K562 (cell line): ENCODE data around the gene PSG3. TPM values are rescaled to one million over a fixed set of nuclear protein-coding genes. Genes with fewer than 3 reads are reported as not detected.
"Not testable (repeated sequence)": the region's sequence is repeated elsewhere in the genome, so short reads cannot be mapped to it uniquely, and the experiment has no call there.

Source experiments
- ATAC-seq: fragments of 200-7000 bp; cut with Tn5 transposase; 3 replicates; pipeline ENCODE4 v1.9.1; 2020; ENCODE audit warnings: moderate library complexity
- BruUV-seq: library from RNA; stranded (reverse); fragments of 400-500 nt; replicated peaks from 2 replicates; lab custom pipeline; 2021; lab: Mats Ljungman, UMichigan
- CTCF ChIA-PET: fragments of 300-600 bp; formaldehyde crosslinking; extraction: SDS; loops from one replicate; lab custom pipeline; 2021; ENCODE audit warnings: low intra/inter-chr PET ratio; lab: Yijun Ruan, JAX
- POLR2A ChIA-PET: fragments of 300-600, 350-650 bp; sonication (Branson Sonifier 250); formaldehyde crosslinking; extraction: SDS; loops from one replicate; lab custom pipeline; 2021; ENCODE audit warnings: antibody characterized with exemption, inconsistent platforms; lab: Yijun Ruan, JAX
- DNase-seq, 4 experiments: peaks; one replicate each; pipeline versions ENCODE4 v3.0.0 to v3.0.0-alpha.2; 2011 to 2018; ENCODE audit warnings: low spot score in 3 of 4, mixed read lengths in 3 of 4; ENCODE audit errors: extremely low read depth in 1 of 4
- FAIRE-seq: peaks from 2 replicates; lab custom pipeline; 2011; peaks lifted over from hg19 to GRCh38; lab: Jason Lieb, UNC
- H2AFZ ChIP-seq: 2 replicates; pipeline ENCODE4 v1.6.0; 2011; ENCODE audit warnings: low read depth, low read length, control low read depth, inconsistent platforms
- H3K27ac ChIP-seq: fragments of 200-600 bp; 3 replicates; pipeline ENCODE4 v1.8.0; 2011; ENCODE audit warnings: low read depth, mild to moderate bottlenecking, control low read depth, inconsistent platforms, low read length, moderate library complexity, mixed read lengths; ENCODE audit errors: extremely low read depth
- H3K27me3 ChIP-seq, 2 experiments: fragments of 300-600 bp in 1 of 2; 2 replicates in 1 of 2; 3 replicates in 1 of 2; pipeline versions ENCODE4 v1.6.0 to v1.8.0; 2011; ENCODE audit warnings: inconsistent platforms in 2 of 2, low read length in 2 of 2, mild to moderate bottlenecking in 1 of 2, mixed read lengths in 1 of 2, moderate library complexity in 1 of 2; ENCODE audit not compliant: control insufficient read depth in 2 of 2, insufficient read depth in 2 of 2
- H3K36me3 ChIP-seq: fragments of 300-600 bp; 3 replicates; pipeline ENCODE4 v1.8.0; 2011; ENCODE audit warnings: mild to moderate bottlenecking, low read length, inconsistent platforms; ENCODE audit not compliant: control insufficient read depth, insufficient read depth
- H3K4me1 ChIP-seq, 2 experiments: fragments of 200-600 bp in 1 of 2; replicated peaks in 1 of 2; 2 replicates in 1 of 2; 3 replicates in 1 of 2; pipeline versions ENCODE4 v1.5.1 to v1.8.0; 2011; ENCODE audit warnings: inconsistent platforms in 2 of 2, low read length in 2 of 2, mild to moderate bottlenecking in 1 of 2, mixed read lengths in 1 of 2, moderate library complexity in 1 of 2; ENCODE audit not compliant: control insufficient read depth in 2 of 2, insufficient read depth in 2 of 2
- H3K4me2 ChIP-seq: 2 replicates; pipeline ENCODE4 v1.6.1; 2011; ENCODE audit warnings: low read length, control low read depth, inconsistent platforms, mixed read lengths; ENCODE audit not compliant: insufficient read depth
- H3K4me3 ChIP-seq: fragments of 200-600 bp; sonication (generic), shearing (Covaris generic); 2 replicates; pipeline ENCODE4 v1.5.1; 2016; ENCODE audit warnings: control low read depth, inconsistent platforms
- H3K79me2 ChIP-seq: fragments of 200-600 bp; 3 replicates; pipeline ENCODE4 v1.8.0; 2011; ENCODE audit warnings: low read length, inconsistent platforms; ENCODE audit not compliant: control insufficient read depth, insufficient read depth
- H3K9ac ChIP-seq, 2 experiments: 2 replicates each; pipeline versions ENCODE4 v1.6.0 to v1.6.1; 2011; ENCODE audit warnings: low read depth in 2 of 2, low read length in 2 of 2, control low read depth in 1 of 2, inconsistent platforms in 1 of 2, mild to moderate bottlenecking in 1 of 2, mixed read lengths in 1 of 2; ENCODE audit not compliant: insufficient read depth in 1 of 2
- H3K9me1 ChIP-seq: one replicate; pipeline ENCODE4 v1.6.0; 2011; ENCODE audit warnings: inconsistent platforms, mild to moderate bottlenecking, low read length, moderate library complexity; ENCODE audit not compliant: control insufficient read depth, insufficient read depth
- H3K9me3 ChIP-seq: replicated peaks from 2 replicates; pipeline ENCODE4 v1.5.1; 2011; ENCODE audit warnings: low read depth, low read length, inconsistent platforms; ENCODE audit not compliant: control insufficient read depth, insufficient read depth
- H4K20me1 ChIP-seq: replicated peaks from 2 replicates; pipeline ENCODE4 v1.6.1; 2011; ENCODE audit warnings: low read length, inconsistent platforms, mixed read lengths; ENCODE audit not compliant: control insufficient read depth, insufficient read depth
- C11orf30 ChIP-seq: fragments of 450-650 bp; IDR thresholded peaks from 2 replicates; pipeline ENCODE4 v1.6.1; 2016; ENCODE audit warnings: low read depth, mild to moderate bottlenecking
- MAFF ChIP-seq: IDR thresholded peaks from 2 replicates; pipeline ENCODE4 v1.6.1; 2012; ENCODE audit warnings: low read length, improper control_type of control experiment
- ZNF316 ChIP-seq: fragments of 450-650 bp; IDR thresholded peaks from 2 replicates; pipeline ENCODE4 v1.6.1; 2016
- WGBS: fragments of 100-300 bp; shearing (Covaris generic); methylation state at CpG from one replicate; pipeline ENCODE4 v1.1.6; 2016; ENCODE audit warnings: low coverage, mixed read lengths; ENCODE audit not compliant: insufficient coverage; ENCODE audit errors: missing lambda C conversion rate; 5-methylcytosine and 5-hydroxymethylcytosine counted together
- in situ Hi-C: fragments of 300-500 bp; cut with MboI; formaldehyde crosslinking; loops from 4 replicates; pipeline ENCODE4 v1.15.0; 2018; ENCODE audit warnings: inconsistent platforms, mixed read lengths
- intact Hi-C: fragments of 100-400 bp; cut with micrococcal nuclease; formaldehyde crosslinking; loops from 2 replicates; pipeline ENCODE4 v1.14.2; 2022
- polyA plus RNA-seq, 8 experiments: library from polyadenylated mRNA; depleted of rRNA in 4 of 8; stranded (reverse) in 5 of 8; unstranded in 3 of 8; fragments of >200 nt; fragmentation: Nextera tagmentation in 2 of 8; fragmentation: Illumina TruSeq in 1 of 8; extraction: Ambion mirVana in 2 of 8; extraction: Trizol in 1 of 8; gene quantifications; 2 replicates each; pipeline versions ENCODE4 v1.2.1 to v1.2.3, GENCODE V29; 2011 to 2014; ENCODE audit warnings: inconsistent platforms in 1 of 8, missing spikeins in 1 of 8
- total RNA-seq, 7 experiments: library from RNA; depleted of rRNA in 6 of 7; stranded (reverse); fragments of >200 nt in 6 of 7; fragmentation: Illumina TruSeq in 2 of 7; extraction: Trizol in 2 of 7; gene quantifications; 2 replicates each; pipeline versions ENCODE4 v1.2.1 to v1.2.3, GENCODE V29; 2011 to 2021; ENCODE audit warnings: low replicate concordance in 1 of 7

Gene PSG3
- total and polyA plus RNA-seq, 9 of the 15 experiments (the other 6 are each of a cell fraction or from before 2014, with no cell fraction given): not detected

DNA sequence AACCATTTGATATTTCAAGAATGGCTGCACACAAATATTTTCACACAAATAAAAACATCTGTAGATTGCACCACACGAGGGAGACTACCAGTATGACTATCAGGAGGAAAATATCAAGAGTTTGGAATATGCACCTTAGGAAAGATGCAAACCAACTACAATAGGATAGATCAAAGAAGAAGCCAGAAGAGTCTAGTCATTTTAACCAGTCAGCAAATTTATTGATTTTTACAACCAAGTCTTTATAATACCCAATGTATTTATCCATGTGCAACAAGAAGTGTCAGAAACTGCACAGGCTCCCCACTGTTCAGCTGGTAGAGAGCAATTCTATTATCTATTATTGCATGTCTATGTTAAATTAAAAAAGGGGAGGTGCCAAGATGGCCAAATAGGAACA lies 26.3 kb downstream of the PSG3 start:
- intact Hi-C loops, H3K9me3 ChIP-seq, H3K27me3 ChIP-seq, H3K4me2 ChIP-seq, H3K27ac ChIP-seq, FAIRE-seq, H3K36me3 ChIP-seq, BruUV-seq, POLR2A ChIA-PET, DNase-seq, ATAC-seq, H3K79me2 ChIP-seq, H3K4me1 ChIP-seq, in situ Hi-C loops, H3K9ac ChIP-seq, H2AFZ ChIP-seq, H3K4me3 ChIP-seq, H4K20me1 ChIP-seq, H3K9me1 ChIP-seq, CTCF ChIA-PET: not testable (repeated sequence)
- WGBS: 0% methylated on average over 1 of the region's 1 CpG
- TF ChIP-seq ZNF316 (peak; percentile 70), C11orf30 (peak; percentile 56; the same call in 1 of the 2 replicates), MAFF (peak; percentile 42)

DNA sequence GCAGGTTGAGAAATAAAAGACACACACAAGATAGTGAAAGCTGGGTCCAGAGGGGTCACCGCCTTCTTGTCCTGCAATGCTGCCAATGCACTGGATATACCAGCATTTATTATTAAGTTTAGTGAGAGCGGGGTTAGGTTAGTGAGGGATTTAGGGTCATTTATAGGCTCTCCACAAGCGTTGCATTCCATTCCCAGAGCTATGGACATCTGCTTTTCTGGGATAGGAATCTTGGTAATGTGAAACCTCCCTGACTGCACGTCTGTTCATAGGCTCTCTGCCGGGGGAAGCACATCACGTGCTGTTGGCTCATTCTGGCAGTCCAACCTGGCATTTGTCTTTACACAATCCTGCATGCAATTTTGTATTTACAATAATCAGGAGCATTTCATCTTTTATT lies 27.5 kb downstream of the PSG3 start:
- H3K9me3 ChIP-seq, H3K4me3 ChIP-seq, H2AFZ ChIP-seq, intact Hi-C loops, BruUV-seq, in situ Hi-C loops, H3K9ac ChIP-seq, H3K27ac ChIP-seq, H3K4me2 ChIP-seq, H3K9me1 ChIP-seq, H3K4me1 ChIP-seq, ATAC-seq, DNase-seq, FAIRE-seq, H3K79me2 ChIP-seq, CTCF ChIA-PET, H3K36me3 ChIP-seq, H4K20me1 ChIP-seq, POLR2A ChIA-PET, H3K27me3 ChIP-seq: not testable (repeated sequence)
- WGBS: 0% methylated on average over 6 of the region's 6 CpGs

DNA sequence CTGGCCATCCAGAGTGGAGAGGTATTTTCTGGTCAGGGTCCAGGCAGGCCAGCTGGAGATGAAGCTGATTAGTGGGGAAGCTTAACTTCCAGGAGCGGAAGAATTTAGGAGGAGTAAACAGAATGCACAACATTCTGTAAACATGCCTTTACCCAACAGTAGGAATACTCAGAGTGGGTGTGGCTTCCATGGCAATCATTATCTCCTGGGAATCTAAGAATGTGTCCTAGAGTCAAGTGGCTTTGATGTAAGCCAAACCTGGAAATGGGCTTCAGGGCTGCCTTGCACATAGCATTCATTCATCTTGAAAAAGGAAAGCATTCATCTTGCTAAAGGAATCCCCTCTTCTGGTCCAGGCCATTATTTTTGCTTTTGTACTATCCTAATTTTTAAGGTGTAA lies 29.3 kb downstream of the PSG3 start:
- FAIRE-seq: not testable (repeated sequence)

More for the DNA sequence above, 29.3 kb downstream of the PSG3 start:
- intact Hi-C loops, CTCF ChIA-PET, DNase-seq, ATAC-seq, H4K20me1 ChIP-seq, H3K4me2 ChIP-seq, H3K27ac ChIP-seq, H3K79me2 ChIP-seq, H3K9me1 ChIP-seq, H3K4me1 ChIP-seq, H3K27me3 ChIP-seq, H3K4me3 ChIP-seq, H3K9ac ChIP-seq, H2AFZ ChIP-seq, H3K36me3 ChIP-seq, BruUV-seq, POLR2A ChIA-PET, in situ Hi-C loops, H3K9me3 ChIP-seq: not testable (repeated sequence)
- WGBS: 0% methylated on average over 1 of the region's 1 CpG
